ENCODE measurements around the gene TEX52.

Gene TEX52

GRCh38 chr12:2834581-2835491 is 22.0 kb downstream of the TEX52 start, which contains the start of gene NRIP2:
NRIP2 (minus strand) TSS chr12:2835035; CDS start chr12:2834983, 52 bp downstream.
- no peak for DNase-seq (ENCODE audit: low read depth, low spot score)
- no peak within 1 kb of the TSS for H3K27ac ChIP-seq

GRCh38 chr12:2833810-2834209 is 23.0 kb downstream of the TEX52 start:
- DNase-seq (ENCODE audit: low read depth, low spot score), result no peak
- no peak overlapping the region for H3K27ac ChIP-seq

GRCh38 chr12:2833327-2833726 is 23.5 kb downstream of the TEX52 start:
- no peak for DNase-seq (ENCODE audit: low read depth, low spot score)
- no peak overlapping the region for H3K27ac ChIP-seq

- no peak for DNase-seq (ENCODE audit: low read depth, low spot score)
- no peak overlapping the region for H3K27ac ChIP-seq
These were observed 24.2 kb downstream of the TEX52 start for GRCh38 chr12:2832550-2833127.

GRCh38 chr12:2829275-2829674 is 27.6 kb downstream of the TEX52 start:
- DNase-seq (ENCODE audit: low read depth, low spot score), result no peak
- no peak overlapping the region for H3K27ac ChIP-seq

GRCh38 chr12:2826721-2827515 is 29.9 kb downstream of the TEX52 start:
- H3K27ac ChIP-seq, result no peak overlapping the region

GRCh38 chr12:2826036-2826435 is 30.8 kb downstream of the TEX52 start:
- DNase-seq (ENCODE audit: low read depth, low spot score), result no peak
- no peak overlapping the region for H3K27ac ChIP-seq

More at GRCh38 chr12:2826721-2827515, 29.9 kb downstream of the TEX52 start:
- DNase-seq (ENCODE audit: low read depth, low spot score), result no peak

- DNase-seq (ENCODE audit: low read depth, low spot score), result no peak
- H3K27ac ChIP-seq, result no peak overlapping the region
These were observed 31.7 kb downstream of the TEX52 start for GRCh38 chr12:2825132-2825531.

- no peak overlapping the region for H3K27ac ChIP-seq
These were observed 32.3 kb downstream of the TEX52 start for GRCh38 chr12:2824541-2824940.

GRCh38 chr12:2823483-2823882 is 33.4 kb downstream of the TEX52 start:
- H3K27ac ChIP-seq, result no peak overlapping the region
- no peak for DNase-seq (ENCODE audit: low read depth, low spot score)

More at GRCh38 chr12:2824541-2824940, 32.3 kb downstream of the TEX52 start:
- DNase-seq (ENCODE audit: low read depth, low spot score), result no peak

- no peak overlapping the region for H3K27ac ChIP-seq
- DNase-seq (ENCODE audit: low read depth, low spot score), result no peak
These were observed 36.4 kb downstream of the TEX52 start for GRCh38 chr12:2820432-2820831.

- no peak for DNase-seq (ENCODE audit: low read depth, low spot score)
- H3K27ac ChIP-seq, result no peak overlapping the region
These were observed 37.0 kb downstream of the TEX52 start for GRCh38 chr12:2819810-2820209.

- no peak for DNase-seq (ENCODE audit: low read depth, low spot score)
- H3K27ac ChIP-seq, result peak overlapping the region; percentile 79
These were observed 43.3 kb downstream of the TEX52 start for GRCh38 chr12:2813214-2814185.

GRCh38 chr12:2812290-2813213 is 44.3 kb downstream of the TEX52 start, which contains the start of gene ITFG2:
ITFG2 (plus strand) TSS chr12:2812668; CDS start chr12:2812761, 93 bp downstream.
- peak within 1 kb of the TSS; percentile 79 for H3K27ac ChIP-seq
- peak; percentile 92 for DNase-seq (ENCODE audit: low read depth, low spot score)

- peak overlapping the region; percentile 79 for H3K27ac ChIP-seq
- no peak for DNase-seq (ENCODE audit: low read depth, low spot score)
These were observed 45.0 kb downstream of the TEX52 start for GRCh38 chr12:2811801-2812200.

GRCh38 chr12:2806700-2807099 is 50.1 kb downstream of the TEX52 start:
- no peak for DNase-seq (ENCODE audit: low read depth, low spot score)
- no peak overlapping the region for H3K27ac ChIP-seq

GRCh38 chr12:2805143-2805520 is 51.7 kb downstream of the TEX52 start:
- DNase-seq (ENCODE audit: low read depth, low spot score), result no peak

GRCh38 chr12:2804393-2805142 is 52.3 kb downstream of the TEX52 start:
- no peak for DNase-seq (ENCODE audit: low read depth, low spot score)
- H3K27ac ChIP-seq, result no peak overlapping the region

More at GRCh38 chr12:2805143-2805520, 51.7 kb downstream of the TEX52 start:
- no peak overlapping the region for H3K27ac ChIP-seq
